ENCODE measurements around the gene SORCS2. TPM values are rescaled to one million over a fixed set of nuclear protein-coding genes. Genes with fewer than 3 reads are reported as not detected.

SORCS2 gene
- total RNA-seq, 1 donor from 2014 or later = 9.6 TPM

- DNase-seq (ENCODE audit: low spot score) = no peak
Measured at GRCh38 chr4:7218686-7219085, 26.3 kb downstream of the SORCS2 start.

GRCh38 chr4:7222521-7222920 is 30.2 kb downstream of the SORCS2 start:
- DNase-seq (ENCODE audit: low spot score) = no peak

- DNase-seq (ENCODE audit: low spot score) = no peak
Measured at GRCh38 chr4:7223541-7223940, 31.2 kb downstream of the SORCS2 start.

GRCh38 chr4:7224001-7224400 is 31.7 kb downstream of the SORCS2 start:
- no peak for DNase-seq (ENCODE audit: low spot score)

GRCh38 chr4:7224878-7225533 is 32.7 kb downstream of the SORCS2 start:
- no peak for DNase-seq (ENCODE audit: low spot score)

- no peak for DNase-seq (ENCODE audit: low spot score)
Measured at GRCh38 chr4:7226439-7226838, 34.1 kb downstream of the SORCS2 start.

GRCh38 chr4:7227008-7227407 is 34.7 kb downstream of the SORCS2 start:
- DNase-seq (ENCODE audit: low spot score) = peak; percentile 87

- no peak for DNase-seq (ENCODE audit: low spot score)
Measured at GRCh38 chr4:7228734-7229133, 36.4 kb downstream of the SORCS2 start.

- DNase-seq (ENCODE audit: low spot score) = no peak
Measured at GRCh38 chr4:7232061-7232650, 39.8 kb downstream of the SORCS2 start.

- DNase-seq (ENCODE audit: low spot score) = no peak
Measured at GRCh38 chr4:7233006-7233580, 40.8 kb downstream of the SORCS2 start.

- DNase-seq (ENCODE audit: low spot score) = no peak
Measured at GRCh38 chr4:7233601-7234000, 41.3 kb downstream of the SORCS2 start.

- DNase-seq (ENCODE audit: low spot score) = no peak
Measured at GRCh38 chr4:7234355-7235029, 42.2 kb downstream of the SORCS2 start.

GRCh38 chr4:7235030-7235380 is 42.7 kb downstream of the SORCS2 start:
- no peak for DNase-seq (ENCODE audit: low spot score)

- peak; percentile 87 for DNase-seq (ENCODE audit: low spot score)
Measured at GRCh38 chr4:7236847-7237246, 44.5 kb downstream of the SORCS2 start.

GRCh38 chr4:7237873-7238272 is 45.5 kb downstream of the SORCS2 start:
- DNase-seq (ENCODE audit: low spot score) = no peak

GRCh38 chr4:7238300-7238960 is 46.1 kb downstream of the SORCS2 start:
- no peak for DNase-seq (ENCODE audit: low spot score)

- no peak for DNase-seq (ENCODE audit: low spot score)
Measured at GRCh38 chr4:7239101-7239820, 46.9 kb downstream of the SORCS2 start.

- no peak for DNase-seq (ENCODE audit: low spot score)
Measured at GRCh38 chr4:7239844-7240243, 47.5 kb downstream of the SORCS2 start.

- no peak for DNase-seq (ENCODE audit: low spot score)
Measured at GRCh38 chr4:7240306-7240705, 48.0 kb downstream of the SORCS2 start.

- no peak for DNase-seq (ENCODE audit: low spot score)
Measured at GRCh38 chr4:7241597-7242125, 49.3 kb downstream of the SORCS2 start.

- DNase-seq (ENCODE audit: low spot score) = no peak
Measured at GRCh38 chr4:7242766-7243165, 50.4 kb downstream of the SORCS2 start.

Data from umbilical cord (tissue), 2 donors.